Gastroesophageal sphincter (tissue), 4 donors: ENCODE measurements around the gene UQCC2. TPM values are rescaled to one million over a fixed set of nuclear protein-coding genes. Genes with fewer than 3 reads are reported as not detected.

Source experiments
- ATAC-seq: fragments of 150-250 bp; one replicate; pipeline ENCODE4 v1.9.1; 2016; ENCODE audit warnings: mild to moderate bottlenecking, moderate library complexity
- H3K27ac ChIP-seq, 4 donors: fragments of 200-600 bp; sonication (generic) in 3 of 4; 1 replicate in 3 of 4; 2 replicates in 1 of 4; pipeline ENCODE4 v1.5.1; 2016 to 2019
- H3K27me3 ChIP-seq: fragments of 200-600 bp; sonication (generic); one replicate; pipeline ENCODE4 v1.5.1; 2019
- H3K36me3 ChIP-seq, 2 donors: fragments of 200-600 bp; sonication (generic); one replicate each; pipeline ENCODE4 v1.5.1; 2019; ENCODE audit warnings: control low read depth in 1 of 2
- H3K4me1 ChIP-seq, 3 donors: fragments of 200-600 bp; sonication (generic); 1 replicate in 2 of 3; 2 replicates in 1 of 3; pipeline ENCODE4 v1.5.1; 2016 to 2019; ENCODE audit warnings: control low read depth in 2 of 3
- H3K4me3 ChIP-seq, 2 donors: fragments of 200-600 bp; sonication (generic); one replicate each; pipeline ENCODE4 v1.5.1; 2019; ENCODE audit warnings: mild to moderate bottlenecking in 1 of 2, moderate library complexity in 1 of 2
- H3K9me3 ChIP-seq, 3 donors: fragments of 200-600 bp; sonication (generic); one replicate each; pipeline ENCODE4 v1.5.1; 2017 to 2019; ENCODE audit warnings: control low read depth in 2 of 3
- CTCF ChIP-seq, 4 experiments: fragments of 200-600 bp in 2 of 4; fragments of 450-650 bp in 2 of 4; sonication (generic) in 1 of 4; IDR thresholded peaks; one replicate each; pipeline ENCODE4 v1.5.1; 2017 to 2019; ENCODE audit warnings: antibody characterized with exemption in 4 of 4, mild to moderate bottlenecking in 2 of 4, moderate library complexity in 2 of 4
- EP300 ChIP-seq: sonication (generic); formaldehyde crosslinking; IDR thresholded peaks from one replicate; pipeline ENCODE4 v1.6.1; 2017; ENCODE audit warnings: antibody characterized with exemption, mild to moderate bottlenecking
- POLR2A ChIP-seq, 2 donors: fragments of 450-650 bp; IDR thresholded peaks; one replicate each; pipeline ENCODE4 v1.6.1; 2017; ENCODE audit warnings: antibody characterized with exemption in 2 of 2, mild to moderate bottlenecking in 2 of 2, moderate library complexity in 1 of 2
- POLR2AphosphoS5 ChIP-seq: sonication (generic); formaldehyde crosslinking; IDR thresholded peaks from one replicate; pipeline ENCODE4 v1.6.1; 2017; ENCODE audit warnings: antibody characterized with exemption
- WGBS, 2 donors: methylation state at CpG; one replicate each; pipeline ENCODE4 v1.1.5; 2018; ENCODE audit warnings: low coverage in 1 of 2; 5-methylcytosine and 5-hydroxymethylcytosine counted together
- total RNA-seq, 4 donors: library from RNA; depleted of rRNA; stranded (reverse); fragments of >200 nt; gene quantifications; one replicate each; pipeline ENCODE4 v1.1.0, GENCODE V29; 2016

UQCC2 gene
- total RNA-seq, 4 donors from 2014 or later = 14.5 to 25.3 (median 17.7) TPM

- ATAC-seq = no peak
- peaks cover 3% of the 10 kb centered on the region for H3K27me3 ChIP-seq
Measured at GRCh38 chr6:33719326-33719987, 8.0 kb upstream of the UQCC2 start.

GRCh38 chr6:33718713-33719112, 7.2 kb upstream of the UQCC2 start:
- no peak for TF ChIP-seq POLR2A (IDR thresholded peaks at IDR 0.05)
- ATAC-seq = no peak
- Histone ChIP-seq H3K36me3 (no peaks in the 10 kb centered on the region), H3K27me3 (peaks cover 3% of the 10 kb centered on the region), H3K4me3 (no peak overlapping the region), H3K9me3 (no peaks in the 10 kb centered on the region), H3K4me1 (peaks cover 0 to 8% (median 0%) of the 10 kb centered on the region in 3 donors), H3K27ac (peak overlapping the region in 1 of 4 donors; percentile 16)
- WGBS, 2 donors = 90 to 100% methylated on average over 2 of the region's 2 CpGs

More at GRCh38 chr6:33719326-33719987, 8.0 kb upstream of the UQCC2 start:
- H3K36me3 ChIP-seq = no peaks in the 10 kb centered on the region
- 68 to 76% methylated on average over 10 to 11 of the region's 11 CpGs for WGBS, 2 donors
- no peak overlapping the region for H3K4me3 ChIP-seq
- TF ChIP-seq EP300 (no peak), POLR2A (IDR thresholded peaks at IDR 0.05) (no peak), POLR2AphosphoS5 (no peak), CTCF (IDR thresholded peaks at IDR 0.05) (no peak)
- H3K27ac ChIP-seq = no peak overlapping the region
- peaks cover 0 to 8% (median 0%) of the 10 kb centered on the region in 3 donors for H3K4me1 ChIP-seq
- no peaks in the 10 kb centered on the region for H3K9me3 ChIP-seq

- TF ChIP-seq POLR2AphosphoS5 (no peak), CTCF (IDR thresholded peaks at IDR 0.05) (no peak), POLR2A (IDR thresholded peaks at IDR 0.05) (no peak), EP300 (no peak)
- Histone ChIP-seq H3K4me3 (no peak overlapping the region), H3K27ac (peak overlapping the region in 2 of 4 donors; percentile 10 to 16), H3K4me1 (peaks cover 0 to 8% (median 0%) of the 10 kb centered on the region in 3 donors), H3K36me3 (no peaks in the 10 kb centered on the region), H3K27me3 (peaks cover 3% of the 10 kb centered on the region), H3K9me3 (no peaks in the 10 kb centered on the region)
- 24 to 58% methylated on average over 4 to 5 of the region's 6 CpGs for WGBS, 2 donors
- no peak for ATAC-seq
Measured at GRCh38 chr6:33717934-33718455, 6.5 kb upstream of the UQCC2 start.

- Histone ChIP-seq H3K4me1 (peaks cover 0 to 9% (median 0%) of the 10 kb centered on the region in 3 donors), H3K36me3 (no peaks in the 10 kb centered on the region), H3K27ac (no peak overlapping the region), H3K4me3 (no peak overlapping the region), H3K27me3 (no peaks in the 10 kb centered on the region), H3K9me3 (no peaks in the 10 kb centered on the region)
- 79 to 83% methylated on average over 7 to 8 of the region's 8 CpGs for WGBS, 2 donors
- TF ChIP-seq CTCF (IDR thresholded peaks at IDR 0.05) (no peak), EP300 (no peak), POLR2A (IDR thresholded peaks at IDR 0.05) (no peak), POLR2AphosphoS5 (no peak)
- no peak for ATAC-seq
Measured at GRCh38 chr6:33716890-33717632, 5.6 kb upstream of the UQCC2 start.

GRCh38 chr6:33716379-33716778, 4.9 kb upstream of the UQCC2 start:
- no peak for ATAC-seq
- TF ChIP-seq EP300 (no peak), CTCF (IDR thresholded peaks at IDR 0.05) (no peak), POLR2A (IDR thresholded peaks at IDR 0.05) (no peak), POLR2AphosphoS5 (no peak)
- H3K27ac ChIP-seq = no peak overlapping the region
- no peaks in the 10 kb centered on the region for H3K9me3 ChIP-seq
- no peak overlapping the region for H3K4me3 ChIP-seq
- 62 to 87% methylated on average over 5 to 6 of the region's 7 CpGs for WGBS, 2 donors
- H3K27me3 ChIP-seq = no peaks in the 10 kb centered on the region
- H3K36me3 ChIP-seq = no peaks in the 10 kb centered on the region
- H3K4me1 ChIP-seq = peaks cover 0 to 14% (median 0%) of the 10 kb centered on the region in 3 donors
